DMS 273 treated with DMSO at 0.1 percent for 48 hours (cell line): ENCODE data around the gene LRRC55.

Experiments
- DNase-seq: peaks from one replicate; lab custom pipeline; 2025; lab: John Stamatoyannopoulos, UW

LRRC55 gene

GRCh38 chr11:57202281-57202680 lies 20.5 kb downstream of the LRRC55 start:
- no peak for DNase-seq

- no peak for DNase-seq
Measured at GRCh38 chr11:57203359-57203758, 21.6 kb downstream of the LRRC55 start.

GRCh38 chr11:57203882-57204480 lies 22.2 kb downstream of the LRRC55 start:
- DNase-seq: no peak

GRCh38 chr11:57205041-57205641 lies 23.4 kb downstream of the LRRC55 start:
- no peak for DNase-seq

GRCh38 chr11:57207168-57207567 lies 25.4 kb downstream of the LRRC55 start:
- no peak for DNase-seq

- DNase-seq: no peak
Measured at GRCh38 chr11:57210781-57211180, 29.0 kb downstream of the LRRC55 start.

- no peak for DNase-seq
Measured at GRCh38 chr11:57213342-57214097, 31.8 kb downstream of the LRRC55 start.

GRCh38 chr11:57214098-57214417 lies 32.3 kb downstream of the LRRC55 start:
- no peak for DNase-seq

- no peak for DNase-seq
Measured at GRCh38 chr11:57214494-57214893, 32.7 kb downstream of the LRRC55 start.

- no peak for DNase-seq
Measured at GRCh38 chr11:57216463-57216862, 34.7 kb downstream of the LRRC55 start.

- DNase-seq: no peak
Measured at GRCh38 chr11:57217053-57217452, 35.3 kb downstream of the LRRC55 start.

GRCh38 chr11:57219021-57219627 lies 37.4 kb downstream of the LRRC55 start:
- no peak for DNase-seq

GRCh38 chr11:57222239-57222638 lies 40.5 kb downstream of the LRRC55 start:
- DNase-seq: no peak

- no peak for DNase-seq
Measured at GRCh38 chr11:57223601-57224000, 41.8 kb downstream of the LRRC55 start.

- DNase-seq: no peak
Measured at GRCh38 chr11:57224128-57224527, 42.4 kb downstream of the LRRC55 start.

- no peak for DNase-seq
Measured at GRCh38 chr11:57224537-57224936, 42.8 kb downstream of the LRRC55 start.

GRCh38 chr11:57228600-57228999 lies 46.8 kb downstream of the LRRC55 start:
- DNase-seq: no peak

- no peak for DNase-seq
Measured at GRCh38 chr11:57230316-57230715, 48.6 kb downstream of the LRRC55 start.

GRCh38 chr11:57230791-57231538 lies 49.2 kb downstream of the LRRC55 start:
- DNase-seq: no peak

- DNase-seq: no peak
Measured at GRCh38 chr11:57231539-57232253, 49.9 kb downstream of the LRRC55 start.

GRCh38 chr11:57233702-57234101 lies 51.9 kb downstream of the LRRC55 start:
- no peak for DNase-seq
